ENCODE measurements around the gene OR14J1.

OR14J1 gene, protein sequence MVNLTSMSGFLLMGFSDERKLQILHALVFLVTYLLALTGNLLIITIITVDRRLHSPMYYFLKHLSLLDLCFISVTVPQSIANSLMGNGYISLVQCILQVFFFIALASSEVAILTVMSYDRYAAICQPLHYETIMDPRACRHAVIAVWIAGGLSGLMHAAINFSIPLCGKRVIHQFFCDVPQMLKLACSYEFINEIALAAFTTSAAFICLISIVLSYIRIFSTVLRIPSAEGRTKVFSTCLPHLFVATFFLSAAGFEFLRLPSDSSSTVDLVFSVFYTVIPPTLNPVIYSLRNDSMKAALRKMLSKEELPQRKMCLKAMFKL

GRCh38 chr6:29301316-29301715 is at the start of gene OR14J1:
Gene OR14J1 (plus strand): TSS chr6:29301701. CDS start chr6:29306690, 4,989 bp downstream.
- TF ChIP-seq, protein P1, sequence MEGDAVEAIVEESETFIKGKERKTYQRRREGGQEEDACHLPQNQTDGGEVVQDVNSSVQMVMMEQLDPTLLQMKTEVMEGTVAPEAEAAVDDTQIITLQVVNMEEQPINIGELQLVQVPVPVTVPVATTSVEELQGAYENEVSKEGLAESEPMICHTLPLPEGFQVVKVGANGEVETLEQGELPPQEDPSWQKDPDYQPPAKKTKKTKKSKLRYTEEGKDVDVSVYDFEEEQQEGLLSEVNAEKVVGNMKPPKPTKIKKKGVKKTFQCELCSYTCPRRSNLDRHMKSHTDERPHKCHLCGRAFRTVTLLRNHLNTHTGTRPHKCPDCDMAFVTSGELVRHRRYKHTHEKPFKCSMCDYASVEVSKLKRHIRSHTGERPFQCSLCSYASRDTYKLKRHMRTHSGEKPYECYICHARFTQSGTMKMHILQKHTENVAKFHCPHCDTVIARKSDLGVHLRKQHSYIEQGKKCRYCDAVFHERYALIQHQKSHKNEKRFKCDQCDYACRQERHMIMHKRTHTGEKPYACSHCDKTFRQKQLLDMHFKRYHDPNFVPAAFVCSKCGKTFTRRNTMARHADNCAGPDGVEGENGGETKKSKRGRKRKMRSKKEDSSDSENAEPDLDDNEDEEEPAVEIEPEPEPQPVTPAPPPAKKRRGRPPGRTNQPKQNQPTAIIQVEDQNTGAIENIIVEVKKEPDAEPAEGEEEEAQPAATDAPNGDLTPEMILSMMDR (conservative IDR thresholded peaks at IDR 0.05; ENCODE audit: low read depth, low read length), result no peak
- DNase-seq (ENCODE audit: low read depth), result no peak
- H3K4me3 ChIP-seq (ENCODE audit: low read depth, low read length), result no peak within 1 kb of the TSS

- no peak overlapping the region for H3K4me3 ChIP-seq (ENCODE audit: low read depth, low read length)
- TF ChIP-seq, protein P1 (conservative IDR thresholded peaks at IDR 0.05; ENCODE audit: low read depth, low read length), result no peak
- DNase-seq (ENCODE audit: low read depth), result no peak
Measured at GRCh38 chr6:29251736-29252135, 49.8 kb upstream of the OR14J1 start.

- DNase-seq (ENCODE audit: low read depth), result no peak
- TF ChIP-seq, protein P1 (conservative IDR thresholded peaks at IDR 0.05; ENCODE audit: low read depth, low read length), result no peak
- no peak overlapping the region for H3K4me3 ChIP-seq (ENCODE audit: low read depth, low read length)
Measured at GRCh38 chr6:29255530-29255929, 46.0 kb upstream of the OR14J1 start.

DNA sequence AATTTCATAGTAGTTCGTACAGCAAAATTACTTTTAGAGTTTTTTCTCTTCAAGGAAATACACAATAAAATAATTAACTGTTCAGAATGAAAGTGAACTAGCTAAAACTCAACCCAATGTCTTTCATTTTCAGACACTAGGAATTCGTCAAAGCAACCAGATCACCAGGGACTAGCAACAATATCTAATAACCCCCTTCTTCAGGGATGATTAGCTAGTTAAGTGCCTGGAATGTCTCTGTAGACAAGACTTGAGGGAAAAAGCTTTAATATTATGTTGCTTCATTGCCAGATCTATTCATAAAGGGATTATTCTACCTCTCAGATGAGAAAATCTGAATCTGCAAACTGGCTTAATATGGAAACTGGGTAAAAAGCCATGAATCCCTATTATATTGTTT is 41.8 kb upstream of the OR14J1 start:
- TF ChIP-seq, protein P1 (conservative IDR thresholded peaks at IDR 0.05; ENCODE audit: low read depth, low read length), result no peak
- H3K4me3 ChIP-seq (ENCODE audit: low read depth, low read length), result no peak overlapping the region
- no peak for DNase-seq (ENCODE audit: low read depth)

- no peak overlapping the region for H3K4me3 ChIP-seq (ENCODE audit: low read depth, low read length)
- TF ChIP-seq, protein P1 (conservative IDR thresholded peaks at IDR 0.05; ENCODE audit: low read depth, low read length), result no peak
- DNase-seq (ENCODE audit: low read depth), result no peak
Measured at GRCh38 chr6:29263001-29263400, 38.5 kb upstream of the OR14J1 start.

- no peak for DNase-seq (ENCODE audit: low read depth)
- TF ChIP-seq, protein P1 (conservative IDR thresholded peaks at IDR 0.05; ENCODE audit: low read depth, low read length), result no peak
- no peak overlapping the region for H3K4me3 ChIP-seq (ENCODE audit: low read depth, low read length)
Measured at GRCh38 chr6:29294499-29294914, 7.0 kb upstream of the OR14J1 start.

DNA sequence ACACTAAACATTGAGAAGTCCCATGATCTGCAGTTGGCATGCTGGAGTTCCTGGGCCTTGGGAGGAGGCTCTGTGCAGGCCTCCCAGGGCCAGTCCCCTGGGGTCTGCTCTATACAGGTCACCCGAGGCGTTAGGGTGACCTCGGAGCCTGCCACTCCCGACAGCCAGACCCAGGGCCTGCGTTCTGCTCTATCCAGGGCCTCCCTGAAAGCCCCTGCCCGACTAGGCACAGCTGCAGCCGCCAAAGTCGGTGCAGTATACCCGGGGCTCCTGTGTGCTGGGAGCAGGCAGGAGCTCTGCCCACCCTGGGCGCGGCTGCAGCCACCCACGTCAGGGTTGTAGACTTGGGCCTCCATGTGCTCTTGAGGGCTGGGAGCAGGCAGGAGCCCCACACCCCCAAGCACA is 6.3 kb upstream of the OR14J1 start:
- TF ChIP-seq, protein P1 (conservative IDR thresholded peaks at IDR 0.05; ENCODE audit: low read depth, low read length), result no peak
- DNase-seq (ENCODE audit: low read depth), result no peak
- no peak overlapping the region for H3K4me3 ChIP-seq (ENCODE audit: low read depth, low read length)

Measured in choroid plexus epithelial cell (primary cell).